ENCODE results near the gene NOSTRIN.

The NOSTRIN gene

GRCh38 chr2:168895771-168896170 lies 93.3 kb downstream of the NOSTRIN start:
- Histone ChIP-seq H3K4me1 (ENCODE audit: control insufficient read depth in 1 of 2, insufficient read depth in 2 of 2, low read length in 2 of 2) (no peaks in the 10 kb centered on the region), H3K27me3 (ENCODE audit: insufficient read depth, low read length) (no peaks in the 10 kb centered on the region), H3K27ac (ENCODE audit: low read depth, low read length) (no peak overlapping the region), H3K9ac (ENCODE audit: low read length) (no peak overlapping the region), H2AK5ac (ENCODE audit: low read length) (no peak overlapping the region), H4K12ac (ENCODE audit: low read depth, low read length) (no peak overlapping the region), H3K4me3 (ENCODE audit: low read depth, low read length) (no peak overlapping the region), H3K4me2 (ENCODE audit: low read length) (no peak overlapping the region), H3K18ac (ENCODE audit: low read length) (no peak overlapping the region), H3K79me2 (ENCODE audit: control insufficient read depth, insufficient read depth, low read length, poor library complexity) (no peaks in the 10 kb centered on the region), H2BK5ac (ENCODE audit: low read depth, low read length, poor library complexity) (no peak overlapping the region), H3K4ac (ENCODE audit: low read depth, low read length) (no peak overlapping the region), H3K14ac (ENCODE audit: low read length) (no peak overlapping the region), H3K9me3 (ENCODE audit: insufficient read depth, low read depth, low read length) (no peaks in the 10 kb centered on the region), H2AFZ (ENCODE audit: insufficient read depth, low read length, poor library complexity) (no peak overlapping the region), H3K23ac (ENCODE audit: low read length) (no peak overlapping the region), H3K36me3 (ENCODE audit: control insufficient read depth in 1 of 2, insufficient read depth in 2 of 2, low read length in 2 of 2) (no peaks in the 10 kb centered on the region), H2BK120ac (ENCODE audit: insufficient read depth, low read length, poor library complexity) (no peak overlapping the region), H2BK12ac (ENCODE audit: low read length) (no peak overlapping the region), H3K79me1 (ENCODE audit: low read length) (no peaks in the 10 kb centered on the region), H4K8ac (ENCODE audit: low read depth, low read length) (no peak overlapping the region), H4K91ac (ENCODE audit: low read depth, low read length) (no peak overlapping the region)
- no peak for DNase-seq

GRCh38 chr2:168896783-168897182 lies 94.3 kb downstream of the NOSTRIN start:
- no peak overlapping the region for H2BK120ac ChIP-seq (ENCODE audit: insufficient read depth, low read length, poor library complexity)
- no peak overlapping the region for H3K27ac ChIP-seq (ENCODE audit: low read depth, low read length)
- no peak overlapping the region for H3K14ac ChIP-seq (ENCODE audit: low read length)
- no peaks in the 10 kb centered on the region for H3K27me3 ChIP-seq (ENCODE audit: insufficient read depth, low read length)
- H2BK5ac ChIP-seq (ENCODE audit: low read depth, low read length, poor library complexity), result no peak overlapping the region
- no peaks in the 10 kb centered on the region for H3K9me3 ChIP-seq (ENCODE audit: insufficient read depth, low read depth, low read length)
- H3K79me1 ChIP-seq (ENCODE audit: low read length), result no peaks in the 10 kb centered on the region
- WGBS (ENCODE audit: extremely low coverage, insufficient coverage, insufficient read length), result no CpG with 5 or more reads among the region's 4 CpGs
- no peak overlapping the region for H4K91ac ChIP-seq (ENCODE audit: low read depth, low read length)
- no peak overlapping the region for H3K4ac ChIP-seq (ENCODE audit: low read depth, low read length)
- no peaks in the 10 kb centered on the region for H3K36me3 ChIP-seq (ENCODE audit: control insufficient read depth in 1 of 2, insufficient read depth in 2 of 2, low read length in 2 of 2)
- H2BK12ac ChIP-seq (ENCODE audit: low read length), result no peak overlapping the region
- H2AFZ ChIP-seq (ENCODE audit: insufficient read depth, low read length, poor library complexity), result no peak overlapping the region
- no peaks in the 10 kb centered on the region for H3K4me1 ChIP-seq (ENCODE audit: control insufficient read depth in 1 of 2, insufficient read depth in 2 of 2, low read length in 2 of 2)
- H3K4me2 ChIP-seq (ENCODE audit: low read length), result no peak overlapping the region
- no peak overlapping the region for H3K18ac ChIP-seq (ENCODE audit: low read length)
- H3K79me2 ChIP-seq (ENCODE audit: control insufficient read depth, insufficient read depth, low read length, poor library complexity), result no peaks in the 10 kb centered on the region
- no peak overlapping the region for H4K12ac ChIP-seq (ENCODE audit: low read depth, low read length)
- no peak overlapping the region for H3K9ac ChIP-seq (ENCODE audit: low read length)
- DNase-seq, result no peak
- no peak overlapping the region for H4K8ac ChIP-seq (ENCODE audit: low read depth, low read length)
- no peak overlapping the region for H3K4me3 ChIP-seq (ENCODE audit: low read depth, low read length)
- no peak overlapping the region for H3K23ac ChIP-seq (ENCODE audit: low read length)
- H2AK5ac ChIP-seq (ENCODE audit: low read length), result no peak overlapping the region

GRCh38 chr2:168897449-168897848 lies 95.0 kb downstream of the NOSTRIN start:
- no peak overlapping the region for H3K23ac ChIP-seq (ENCODE audit: low read length)
- H4K91ac ChIP-seq (ENCODE audit: low read depth, low read length), result no peak overlapping the region
- H3K27me3 ChIP-seq (ENCODE audit: insufficient read depth, low read length), result no peaks in the 10 kb centered on the region
- no peak overlapping the region for H3K18ac ChIP-seq (ENCODE audit: low read length)
- H4K12ac ChIP-seq (ENCODE audit: low read depth, low read length), result no peak overlapping the region
- H2BK12ac ChIP-seq (ENCODE audit: low read length), result no peak overlapping the region
- DNase-seq, result no peak
- H3K27ac ChIP-seq (ENCODE audit: low read depth, low read length), result no peak overlapping the region
- H3K9me3 ChIP-seq (ENCODE audit: insufficient read depth, low read depth, low read length), result no peaks in the 10 kb centered on the region
- no peaks in the 10 kb centered on the region for H3K36me3 ChIP-seq (ENCODE audit: control insufficient read depth in 1 of 2, insufficient read depth in 2 of 2, low read length in 2 of 2)
- H2AFZ ChIP-seq (ENCODE audit: insufficient read depth, low read length, poor library complexity), result no peak overlapping the region
- H2BK5ac ChIP-seq (ENCODE audit: low read depth, low read length, poor library complexity), result no peak overlapping the region
- no peaks in the 10 kb centered on the region for H3K4me1 ChIP-seq (ENCODE audit: control insufficient read depth in 1 of 2, insufficient read depth in 2 of 2, low read length in 2 of 2)
- no peak overlapping the region for H3K14ac ChIP-seq (ENCODE audit: low read length)
- no peak overlapping the region for H3K4me3 ChIP-seq (ENCODE audit: low read depth, low read length)
- H3K4me2 ChIP-seq (ENCODE audit: low read length), result no peak overlapping the region
- no CpG with 5 or more reads among the region's 1 CpG for WGBS (ENCODE audit: extremely low coverage, insufficient coverage, insufficient read length)
- no peak overlapping the region for H3K9ac ChIP-seq (ENCODE audit: low read length)
- H4K8ac ChIP-seq (ENCODE audit: low read depth, low read length), result no peak overlapping the region
- no peaks in the 10 kb centered on the region for H3K79me2 ChIP-seq (ENCODE audit: control insufficient read depth, insufficient read depth, low read length, poor library complexity)
- no peak overlapping the region for H2BK120ac ChIP-seq (ENCODE audit: insufficient read depth, low read length, poor library complexity)
- H2AK5ac ChIP-seq (ENCODE audit: low read length), result no peak overlapping the region
- no peaks in the 10 kb centered on the region for H3K79me1 ChIP-seq (ENCODE audit: low read length)
- no peak overlapping the region for H3K4ac ChIP-seq (ENCODE audit: low read depth, low read length)

GRCh38 chr2:168901003-168901402 lies 98.6 kb downstream of the NOSTRIN start, which contains the start of gene G6PC2:
G6PC2 (plus strand) TSS chr2:168901291; CDS start chr2:168901332, 41 bp downstream.
- H3K4me3 ChIP-seq (ENCODE audit: low read depth, low read length), result no peak within 1 kb of the TSS
- H3K4me1 ChIP-seq (ENCODE audit: control insufficient read depth in 1 of 2, insufficient read depth in 2 of 2, low read length in 2 of 2), result no peaks in the 10 kb centered on the region
- H3K79me2 ChIP-seq (ENCODE audit: control insufficient read depth, insufficient read depth, low read length, poor library complexity), result no peaks in the 10 kb centered on the region
- H2AFZ ChIP-seq (ENCODE audit: insufficient read depth, low read length, poor library complexity), result no peak within 1 kb of the TSS
- no peak within 1 kb of the TSS for H3K27ac ChIP-seq (ENCODE audit: low read depth, low read length)
- no peaks in the 10 kb centered on the region for H3K36me3 ChIP-seq (ENCODE audit: control insufficient read depth in 1 of 2, insufficient read depth in 2 of 2, low read length in 2 of 2)
- H4K91ac ChIP-seq (ENCODE audit: low read depth, low read length), result no peak within 1 kb of the TSS
- H3K27me3 ChIP-seq (ENCODE audit: insufficient read depth, low read length), result no peaks in the 10 kb centered on the region
- WGBS (ENCODE audit: extremely low coverage, insufficient coverage, insufficient read length), result no CpG with 5 or more reads among the region's 5 CpGs
- DNase-seq, result no peak
- no peak within 1 kb of the TSS for H4K12ac ChIP-seq (ENCODE audit: low read depth, low read length)
- no peaks in the 10 kb centered on the region for H3K79me1 ChIP-seq (ENCODE audit: low read length)
- H3K4ac ChIP-seq (ENCODE audit: low read depth, low read length), result no peak within 1 kb of the TSS
- H2BK5ac ChIP-seq (ENCODE audit: low read depth, low read length, poor library complexity), result no peak within 1 kb of the TSS
- no peak within 1 kb of the TSS for H2BK12ac ChIP-seq (ENCODE audit: low read length)
- H2AK5ac ChIP-seq (ENCODE audit: low read length), result no peak within 1 kb of the TSS
- no peak within 1 kb of the TSS for H2BK120ac ChIP-seq (ENCODE audit: insufficient read depth, low read length, poor library complexity)
- H3K4me2 ChIP-seq (ENCODE audit: low read length), result no peak within 1 kb of the TSS
- no peak within 1 kb of the TSS for H3K18ac ChIP-seq (ENCODE audit: low read length)
- no peaks in the 10 kb centered on the region for H3K9me3 ChIP-seq (ENCODE audit: insufficient read depth, low read depth, low read length)
- H4K8ac ChIP-seq (ENCODE audit: low read depth, low read length), result no peak within 1 kb of the TSS
- H3K23ac ChIP-seq (ENCODE audit: low read length), result no peak within 1 kb of the TSS
- H3K9ac ChIP-seq (ENCODE audit: low read length), result no peak within 1 kb of the TSS
- no peak within 1 kb of the TSS for H3K14ac ChIP-seq (ENCODE audit: low read length)

Measured in trophoblast cell (in vitro differentiated cells and primary cell).